ENCODE results near the gene EFNA1. TPM values are rescaled to one million over a fixed set of nuclear protein-coding genes. Genes with fewer than 3 reads are reported as not detected.

Gene EFNA1
- polyA plus RNA-seq: 96.1 TPM
- long read RNA-seq, donor 1, transcript EFNA1-202 (5 exons, 1,926 nt): major isoform, 14 of 15 reads
- long read RNA-seq, donor 1, partial matches to known transcripts: 0 of 15 reads
- long read RNA-seq, donor 1, other reads (novel, unspliced or antisense): 0 of 15 reads
- long read RNA-seq, donor 2, transcript EFNA1-202 (5 exons, 1,926 nt): major isoform, 62 of 90 reads
- long read RNA-seq, donor 2, partial matches to known transcripts: 22 of 90 reads
- long read RNA-seq, donor 2, other reads (novel, unspliced or antisense): 0 of 90 reads
- long read RNA-seq, donor 3: 0 reads
- long read RNA-seq, donor 4, transcript EFNA1-202 (5 exons, 1,926 nt): major isoform, 8 of 8 reads
- long read RNA-seq, donor 4, partial matches to known transcripts: 0 of 8 reads
- long read RNA-seq, donor 4, other reads (novel, unspliced or antisense): 0 of 8 reads
- long read RNA-seq, donor 5, transcript EFNA1-202 (5 exons, 1,926 nt): major isoform, 28 of 86 reads
- long read RNA-seq, donor 5, partial matches to known transcripts: 26 of 86 reads
- long read RNA-seq, donor 5, other reads (novel, unspliced or antisense): 30 of 86 reads
- long read RNA-seq, donor 6, transcript EFNA1-202 (5 exons, 1,926 nt): major isoform, 64 of 192 reads
- long read RNA-seq, donor 6, partial matches to known transcripts: 112 of 192 reads
- long read RNA-seq, donor 6, other reads (novel, unspliced or antisense): 12 of 192 reads
- long read RNA-seq, donor 7, transcript EFNA1-202 (5 exons, 1,926 nt): major isoform, 18 of 65 reads
- long read RNA-seq, donor 7, partial matches to known transcripts: 38 of 65 reads
- long read RNA-seq, donor 7, other reads (novel, unspliced or antisense): 6 of 65 reads
- long read RNA-seq, donor 8, transcript EFNA1-202 (5 exons, 1,926 nt): major isoform, 116 of 313 reads
- long read RNA-seq, donor 8, partial matches to known transcripts: 111 of 313 reads
- long read RNA-seq, donor 8, other reads (novel, unspliced or antisense): 81 of 313 reads
- long read RNA-seq, donor 9, transcript EFNA1-202 (5 exons, 1,926 nt): major isoform, 65 of 90 reads
- long read RNA-seq, donor 9, partial matches to known transcripts: 23 of 90 reads
- long read RNA-seq, donor 9, other reads (novel, unspliced or antisense): 0 of 90 reads
- long read RNA-seq, donor 10, transcript EFNA1-202 (5 exons, 1,926 nt): major isoform, 65 of 205 reads
- long read RNA-seq, donor 10, partial matches to known transcripts: 101 of 205 reads
- long read RNA-seq, donor 10, other reads (novel, unspliced or antisense): 37 of 205 reads
- long read RNA-seq, donor 11, transcript EFNA1-202 (5 exons, 1,926 nt): major isoform, 27 of 83 reads
- long read RNA-seq, donor 11, partial matches to known transcripts: 21 of 83 reads
- long read RNA-seq, donor 11, other reads (novel, unspliced or antisense): 31 of 83 reads

GRCh38 chr1:155127105-155127966, at the start of gene EFNA1:
Gene EFNA1, plus strand, starts transcription at chr1:155127876. Its CDS starts 102 bp downstream, at chr1:155127978.
- Histone ChIP-seq H3K4me1 (ENCODE audit: control insufficient read depth, insufficient read depth, low read length) (peaks cover 51% of the 10 kb centered on the region), H3K4me3 (ENCODE audit: low read length) (peak within 1 kb of the TSS; percentile 79), H3K27me3 (ENCODE audit: control insufficient read depth, insufficient read depth, low read length) (peaks cover 10% of the 10 kb centered on the region), H3K36me3 (ENCODE audit: control insufficient read depth, insufficient read depth, low read length) (peaks cover 12% of the 10 kb centered on the region), H3K27ac (ENCODE audit: low read length) (peak within 1 kb of the TSS; percentile 95), H3K9me3 (ENCODE audit: control insufficient read depth, low read depth, low read length) (no peaks in the 10 kb centered on the region)
- WGBS (ENCODE audit: insufficient coverage, low lambda C conversion rate): 0% methylated on average over 1 of the region's 76 CpGs
- DNase-seq: peak; percentile 84 to 93

GRCh38 chr1:155078469-155079209, 49.0 kb upstream of the EFNA1 start, which contains the start of gene EFNA3:
Gene EFNA3, plus strand, starts transcription at chr1:155078837. Its CDS starts 105 bp downstream, at chr1:155078942.
- Histone ChIP-seq H3K4me1 (ENCODE audit: control insufficient read depth, insufficient read depth, low read length) (peaks cover 54% of the 10 kb centered on the region), H3K27ac (ENCODE audit: low read length) (no peak within 1 kb of the TSS), H3K36me3 (ENCODE audit: control insufficient read depth, insufficient read depth, low read length) (no peaks in the 10 kb centered on the region), H3K27me3 (ENCODE audit: control insufficient read depth, insufficient read depth, low read length) (peaks cover 48% of the 10 kb centered on the region), H3K9me3 (ENCODE audit: control insufficient read depth, low read depth, low read length) (peaks cover 13% of the 10 kb centered on the region), H3K4me3 (ENCODE audit: low read length) (peak within 1 kb of the TSS; percentile 40)
- peak in 1 of 2 donors; percentile 79 for DNase-seq
- WGBS (ENCODE audit: insufficient coverage, low lambda C conversion rate): no CpG with 5 or more reads among the region's 59 CpGs

GRCh38 chr1:155079210-155079486, 48.5 kb upstream of the EFNA1 start:
- WGBS (ENCODE audit: insufficient coverage, low lambda C conversion rate): no CpG with 5 or more reads among the region's 10 CpGs
- H3K27ac ChIP-seq (ENCODE audit: low read length): no peak overlapping the region
- peaks cover 53% of the 10 kb centered on the region for H3K27me3 ChIP-seq (ENCODE audit: control insufficient read depth, insufficient read depth, low read length)
- peak overlapping the region; percentile 40 for H3K4me3 ChIP-seq (ENCODE audit: low read length)
- peaks cover 60% of the 10 kb centered on the region for H3K4me1 ChIP-seq (ENCODE audit: control insufficient read depth, insufficient read depth, low read length)
- no peak for DNase-seq
- no peaks in the 10 kb centered on the region for H3K36me3 ChIP-seq (ENCODE audit: control insufficient read depth, insufficient read depth, low read length)
- H3K9me3 ChIP-seq (ENCODE audit: control insufficient read depth, low read depth, low read length): peaks cover 13% of the 10 kb centered on the region

- Histone ChIP-seq H3K4me1 (ENCODE audit: control insufficient read depth, insufficient read depth, low read length) (peaks cover 64% of the 10 kb centered on the region), H3K36me3 (ENCODE audit: control insufficient read depth, insufficient read depth, low read length) (no peaks in the 10 kb centered on the region), H3K27me3 (ENCODE audit: control insufficient read depth, insufficient read depth, low read length) (peaks cover 53% of the 10 kb centered on the region), H3K27ac (ENCODE audit: low read length) (no peak overlapping the region), H3K4me3 (ENCODE audit: low read length) (peak overlapping the region; percentile 42), H3K9me3 (ENCODE audit: control insufficient read depth, low read depth, low read length) (peaks cover 13% of the 10 kb centered on the region)
- no CpG with 5 or more reads among the region's 67 CpGs for WGBS (ENCODE audit: insufficient coverage, low lambda C conversion rate)
- DNase-seq: peak in 1 of 2 donors; percentile 48
Observed at GRCh38 chr1:155079487-155080311, 48.0 kb upstream of the EFNA1 start.

- peak overlapping the region; percentile 42 for H3K4me3 ChIP-seq (ENCODE audit: low read length)
- H3K27ac ChIP-seq (ENCODE audit: low read length): no peak overlapping the region
- peaks cover 13% of the 10 kb centered on the region for H3K9me3 ChIP-seq (ENCODE audit: control insufficient read depth, low read depth, low read length)
- peaks cover 66% of the 10 kb centered on the region for H3K4me1 ChIP-seq (ENCODE audit: control insufficient read depth, insufficient read depth, low read length)
- H3K27me3 ChIP-seq (ENCODE audit: control insufficient read depth, insufficient read depth, low read length): peaks cover 53% of the 10 kb centered on the region
- no CpG with 5 or more reads among the region's 71 CpGs for WGBS (ENCODE audit: insufficient coverage, low lambda C conversion rate)
- peak in 1 of 2 donors; percentile 72 for DNase-seq
- H3K36me3 ChIP-seq (ENCODE audit: control insufficient read depth, insufficient read depth, low read length): no peaks in the 10 kb centered on the region
Observed at GRCh38 chr1:155080312-155081228, 47.1 kb upstream of the EFNA1 start.

- H3K27ac ChIP-seq (ENCODE audit: low read length): no peak overlapping the region
- peak overlapping the region; percentile 42 for H3K4me3 ChIP-seq (ENCODE audit: low read length)
- H3K9me3 ChIP-seq (ENCODE audit: control insufficient read depth, low read depth, low read length): peaks cover 13% of the 10 kb centered on the region
- peak in 1 of 2 donors; percentile 66 for DNase-seq
- H3K36me3 ChIP-seq (ENCODE audit: control insufficient read depth, insufficient read depth, low read length): no peaks in the 10 kb centered on the region
- H3K27me3 ChIP-seq (ENCODE audit: control insufficient read depth, insufficient read depth, low read length): peaks cover 53% of the 10 kb centered on the region
- 5% methylated on average over 12 of the region's 68 CpGs for WGBS (ENCODE audit: insufficient coverage, low lambda C conversion rate)
- peaks cover 74% of the 10 kb centered on the region for H3K4me1 ChIP-seq (ENCODE audit: control insufficient read depth, insufficient read depth, low read length)
Observed at GRCh38 chr1:155081472-155082300, 46.0 kb upstream of the EFNA1 start.

GRCh38 chr1:155082301-155083051, 45.2 kb upstream of the EFNA1 start:
- Histone ChIP-seq H3K9me3 (ENCODE audit: control insufficient read depth, low read depth, low read length) (peaks cover 13% of the 10 kb centered on the region), H3K36me3 (ENCODE audit: control insufficient read depth, insufficient read depth, low read length) (no peaks in the 10 kb centered on the region), H3K27me3 (ENCODE audit: control insufficient read depth, insufficient read depth, low read length) (peaks cover 53% of the 10 kb centered on the region), H3K27ac (ENCODE audit: low read length) (no peak overlapping the region), H3K4me3 (ENCODE audit: low read length) (no peak overlapping the region), H3K4me1 (ENCODE audit: control insufficient read depth, insufficient read depth, low read length) (peaks cover 69% of the 10 kb centered on the region)
- no peak for DNase-seq
- WGBS (ENCODE audit: insufficient coverage, low lambda C conversion rate): no CpG with 5 or more reads among the region's 36 CpGs

Data from large intestine (tissue), 12 donors.